GM21737 (cell line): Measurements from ENCODE around the gene ERBB4.
"Not testable (repeated sequence)": the region's sequence is repeated elsewhere in the genome, so short reads cannot be mapped to it uniquely, and the experiment has no call there.

Experiments
- ATAC-seq: cut with Tn5 transposase; IDR thresholded peaks from one replicate; pipeline ENCODE4 v1.9.1; 2021; ENCODE audit warnings: mild to moderate bottlenecking, moderate library complexity; ENCODE audit not compliant: unreplicated experiment

Gene ERBB4

GRCh38 chr2:212153923-212154322 lies 384.7 kb downstream of the ERBB4 start:
- no peak for ATAC-seq

- no peak for ATAC-seq
These were observed 390.6 kb downstream of the ERBB4 start for GRCh38 chr2:212147921-212148513.

GRCh38 chr2:212146416-212146815 lies 392.2 kb downstream of the ERBB4 start:
- no peak for ATAC-seq

GRCh38 chr2:212145121-212145520 lies 393.5 kb downstream of the ERBB4 start:
- ATAC-seq = no peak

GRCh38 chr2:212142631-212143030 lies 396.0 kb downstream of the ERBB4 start:
- ATAC-seq = no peak

- ATAC-seq = no peak
These were observed 397.1 kb downstream of the ERBB4 start for GRCh38 chr2:212141499-212141898.

GRCh38 chr2:212136216-212136795 lies 402.3 kb downstream of the ERBB4 start:
- no peak for ATAC-seq

- no peak for ATAC-seq
These were observed 402.9 kb downstream of the ERBB4 start for GRCh38 chr2:212135739-212136138.

- no peak for ATAC-seq
These were observed 405.3 kb downstream of the ERBB4 start for GRCh38 chr2:212133337-212133736.

GRCh38 chr2:212124598-212124997 lies 414.0 kb downstream of the ERBB4 start:
- no peak for ATAC-seq

GRCh38 chr2:212119591-212119990 lies 419.0 kb downstream of the ERBB4 start:
- ATAC-seq = no peak

- no peak for ATAC-seq
These were observed 420.7 kb downstream of the ERBB4 start for GRCh38 chr2:212117926-212118325.

- no peak for ATAC-seq
These were observed 424.1 kb downstream of the ERBB4 start for GRCh38 chr2:212114489-212114888.

GRCh38 chr2:212112401-212112800 lies 426.2 kb downstream of the ERBB4 start:
- ATAC-seq = no peak

- no peak for ATAC-seq
These were observed 428.6 kb downstream of the ERBB4 start for GRCh38 chr2:212109792-212110680.

- ATAC-seq = no peak
These were observed 429.4 kb downstream of the ERBB4 start for GRCh38 chr2:212109217-212109616.

GRCh38 chr2:212107989-212108388 lies 430.6 kb downstream of the ERBB4 start:
- ATAC-seq = no peak

- no peak for ATAC-seq
These were observed 431.6 kb downstream of the ERBB4 start for GRCh38 chr2:212107014-212107413.

GRCh38 chr2:212106536-212106935 lies 432.1 kb downstream of the ERBB4 start:
- not testable (repeated sequence) for ATAC-seq

- ATAC-seq = no peak
These were observed 438.9 kb downstream of the ERBB4 start for GRCh38 chr2:212099658-212100057.

GRCh38 chr2:212098966-212099365 lies 439.6 kb downstream of the ERBB4 start:
- no peak for ATAC-seq

GRCh38 chr2:212097001-212097400 lies 441.6 kb downstream of the ERBB4 start:
- ATAC-seq = no peak
